ENCODE measurements around the gene PAK4.
"Not testable (repeated sequence)": the region's sequence is repeated elsewhere in the genome, so short reads cannot be mapped to it uniquely, and the experiment has no call there.

Gene PAK4

DNA sequence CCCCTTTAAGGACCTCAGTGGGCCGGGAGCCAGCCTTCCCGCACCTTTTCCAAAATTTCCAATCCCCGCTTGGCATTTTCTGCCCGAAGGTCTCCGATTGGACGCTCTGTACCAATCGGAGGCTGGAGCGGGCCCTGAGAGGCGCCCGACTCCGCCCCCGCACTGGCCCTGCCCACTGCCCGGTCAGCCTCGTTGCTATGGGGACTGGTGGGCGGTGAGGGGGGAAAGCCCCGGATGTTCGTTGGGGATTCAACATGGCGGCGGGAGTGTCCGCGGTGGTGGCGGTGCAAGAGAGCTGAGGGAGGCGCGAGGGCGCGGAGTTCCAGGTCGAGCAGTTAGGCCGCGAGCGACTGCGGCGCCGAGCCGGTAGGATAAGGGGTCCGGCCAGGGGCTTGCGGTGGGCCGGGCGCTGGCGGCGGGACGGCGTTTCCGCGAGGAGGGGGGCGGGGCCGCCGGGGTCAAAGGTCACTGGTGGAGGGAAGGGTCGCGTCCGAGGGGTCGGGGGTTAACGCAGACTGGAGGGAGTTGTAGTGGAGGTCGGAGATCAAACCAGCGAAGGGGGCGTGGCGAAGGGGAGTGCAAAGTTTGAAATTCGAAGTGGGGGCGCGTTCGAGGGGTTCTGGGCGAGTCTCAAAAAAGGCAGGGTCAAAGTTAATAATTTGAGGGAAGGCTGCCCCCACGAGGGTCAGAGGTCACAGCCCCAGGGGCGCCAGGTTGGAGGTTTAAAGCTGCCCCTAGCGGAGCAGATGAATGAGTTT is at the start of gene PAK4:
TSS of gene PAK4 (plus strand) at position 233 of the 758 bp plus-strand sequence. CDS start 43,768 bp downstream, outside the sequence.
- peak; percentile 98 for DNase-seq

DNA sequence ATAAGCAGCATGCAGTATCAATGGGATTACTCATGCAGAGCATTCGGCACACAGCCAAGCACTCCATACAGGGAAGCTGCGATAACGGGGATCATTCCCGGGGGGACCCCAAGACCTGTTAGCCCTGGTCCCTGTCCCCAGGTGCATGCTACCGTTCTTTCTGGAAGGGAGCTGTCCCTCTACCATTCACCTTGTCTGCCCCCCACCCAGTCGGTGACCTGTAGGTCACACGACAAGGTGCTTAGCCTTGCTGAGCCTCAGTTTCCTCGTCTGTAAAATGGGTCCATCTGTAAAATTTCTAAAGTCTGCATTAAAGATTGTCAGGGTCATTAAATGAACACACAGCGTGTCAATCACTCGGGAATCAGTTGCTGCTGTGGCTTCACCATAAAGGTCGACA is 48.3 kb upstream of the PAK4 start:
- DNase-seq = no peak

DNA sequence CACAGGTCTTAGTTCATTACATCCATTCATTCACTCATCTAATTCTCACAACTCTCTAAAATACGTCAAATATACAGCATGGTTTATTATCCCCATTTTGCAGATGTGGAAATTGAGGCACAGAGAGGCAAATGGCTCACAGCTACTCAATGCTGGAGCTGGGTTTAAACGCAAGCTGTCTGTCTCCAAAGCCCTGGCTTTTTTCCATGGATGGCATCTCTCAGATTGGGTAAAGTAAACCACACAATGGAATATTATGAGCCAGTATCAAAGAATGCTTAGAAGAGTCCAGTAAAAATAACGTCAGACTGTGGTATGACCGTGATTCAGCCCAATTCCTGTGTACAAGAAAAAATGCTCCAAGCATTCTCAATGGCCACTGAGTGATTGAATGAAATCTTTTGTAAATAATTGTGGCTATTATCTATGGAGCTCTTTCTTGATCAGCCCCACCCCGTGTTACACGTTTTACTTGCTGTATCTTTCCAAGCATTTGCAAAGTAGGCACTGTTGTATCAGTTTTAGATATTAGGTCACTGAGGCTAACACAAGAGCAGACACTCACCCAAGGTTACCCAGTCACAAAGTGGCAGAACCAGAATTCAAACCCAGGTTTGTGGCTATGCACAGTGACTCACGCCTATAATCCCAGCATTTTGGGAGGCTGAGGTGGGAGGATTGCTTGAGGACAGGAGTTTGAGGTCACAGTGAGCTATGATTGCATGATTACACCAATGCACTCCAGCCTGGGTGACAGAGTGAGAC is 47.0 kb upstream of the PAK4 start:
- DNase-seq = no peak

DNA sequence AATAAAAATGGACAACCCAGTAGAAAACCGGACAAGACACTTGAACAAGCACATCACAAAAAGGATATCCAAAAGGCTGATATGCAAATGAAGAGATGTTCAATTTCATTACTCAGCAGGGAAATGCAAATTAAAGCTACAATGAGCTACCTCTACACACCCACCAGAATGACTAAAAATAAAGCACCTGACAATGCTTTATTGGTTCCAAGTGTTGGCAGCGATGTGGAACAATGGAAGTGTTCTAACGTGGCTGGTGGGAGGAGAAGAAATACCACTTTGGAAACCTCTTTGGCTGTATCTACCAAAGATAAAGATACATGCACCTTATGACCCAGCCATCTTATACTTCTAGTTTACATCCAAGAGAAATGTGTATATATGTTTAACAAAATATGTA is 45.2 kb upstream of the PAK4 start:
- DNase-seq = no peak

DNA sequence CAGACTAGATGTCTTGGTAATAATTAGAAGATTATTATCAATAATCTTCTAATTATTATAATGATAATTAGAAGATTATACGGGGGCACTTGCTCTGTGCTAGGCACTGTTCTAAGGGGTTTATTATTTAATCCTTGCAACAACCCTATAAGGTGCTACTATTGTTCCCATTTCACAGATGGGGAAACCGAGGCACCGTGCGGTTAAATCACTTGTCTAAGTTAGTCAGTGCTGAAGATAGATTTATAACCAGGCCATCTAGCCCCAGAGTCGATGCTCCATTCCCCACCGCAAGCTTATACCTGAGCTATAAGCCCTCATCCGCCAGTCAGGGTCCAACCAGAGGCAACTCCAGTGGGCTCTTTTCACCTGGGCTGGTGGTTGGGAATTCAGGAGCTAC is 43.4 kb upstream of the PAK4 start:
- no peak for DNase-seq

DNA sequence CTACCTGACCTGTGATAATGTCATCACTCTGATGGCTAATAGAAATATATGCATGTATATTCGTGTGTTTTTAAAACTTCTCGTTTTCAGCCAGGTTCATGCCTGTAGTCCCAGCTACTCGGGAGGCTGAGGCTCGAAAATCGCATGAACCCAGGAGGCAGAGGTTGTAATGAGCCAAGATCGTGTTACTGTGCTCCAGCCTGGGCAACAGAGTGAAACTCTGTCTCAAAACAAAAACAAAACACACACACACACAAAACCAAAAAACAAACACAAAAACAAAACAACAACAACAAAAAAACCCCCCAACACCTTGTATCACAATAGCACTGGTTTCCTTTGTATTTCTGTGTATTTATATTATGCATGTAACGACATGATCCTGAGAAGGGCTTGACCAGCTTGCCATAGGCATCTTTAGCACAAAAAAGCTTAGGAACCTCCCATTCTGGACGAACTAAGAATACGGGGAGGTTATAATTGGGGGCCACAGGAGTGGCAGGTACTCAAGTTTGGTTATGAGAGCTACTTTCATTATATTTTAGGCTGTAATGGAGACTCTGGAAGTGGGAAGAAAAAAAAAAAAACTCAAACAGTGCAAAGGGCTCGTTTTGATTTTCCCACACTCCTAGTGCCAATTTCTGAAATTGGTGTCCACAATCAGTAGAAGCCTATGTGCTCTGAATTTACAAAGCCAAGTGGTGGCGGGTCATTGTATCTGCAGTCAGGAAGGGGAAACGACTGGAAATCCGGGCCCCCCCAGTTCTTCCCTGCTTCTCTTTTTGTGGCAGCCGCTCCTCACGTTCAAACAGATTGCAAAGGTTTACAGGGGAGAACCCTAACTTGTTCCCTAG is 42.6 kb upstream of the PAK4 start:
- no peak for DNase-seq

DNA sequence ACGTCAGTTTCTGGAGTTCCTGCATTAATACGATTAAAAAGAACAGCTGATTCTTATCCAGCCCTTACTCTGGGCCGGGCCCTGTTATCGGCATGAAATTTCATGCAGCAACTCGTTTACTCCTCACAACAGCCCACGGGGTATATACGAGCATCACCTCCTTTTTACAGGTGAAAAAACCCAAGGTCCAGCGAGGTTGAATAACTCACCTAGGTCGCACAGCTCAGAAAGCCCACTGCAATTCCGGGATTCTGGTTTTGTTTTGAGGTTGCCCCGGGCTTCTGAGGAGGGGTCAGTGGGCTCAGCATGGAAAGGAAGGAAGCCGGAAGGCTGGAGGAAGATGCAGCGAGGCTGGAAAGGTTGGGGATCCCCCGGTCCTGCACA is 42.0 kb upstream of the PAK4 start:
- no peak for DNase-seq

DNA sequence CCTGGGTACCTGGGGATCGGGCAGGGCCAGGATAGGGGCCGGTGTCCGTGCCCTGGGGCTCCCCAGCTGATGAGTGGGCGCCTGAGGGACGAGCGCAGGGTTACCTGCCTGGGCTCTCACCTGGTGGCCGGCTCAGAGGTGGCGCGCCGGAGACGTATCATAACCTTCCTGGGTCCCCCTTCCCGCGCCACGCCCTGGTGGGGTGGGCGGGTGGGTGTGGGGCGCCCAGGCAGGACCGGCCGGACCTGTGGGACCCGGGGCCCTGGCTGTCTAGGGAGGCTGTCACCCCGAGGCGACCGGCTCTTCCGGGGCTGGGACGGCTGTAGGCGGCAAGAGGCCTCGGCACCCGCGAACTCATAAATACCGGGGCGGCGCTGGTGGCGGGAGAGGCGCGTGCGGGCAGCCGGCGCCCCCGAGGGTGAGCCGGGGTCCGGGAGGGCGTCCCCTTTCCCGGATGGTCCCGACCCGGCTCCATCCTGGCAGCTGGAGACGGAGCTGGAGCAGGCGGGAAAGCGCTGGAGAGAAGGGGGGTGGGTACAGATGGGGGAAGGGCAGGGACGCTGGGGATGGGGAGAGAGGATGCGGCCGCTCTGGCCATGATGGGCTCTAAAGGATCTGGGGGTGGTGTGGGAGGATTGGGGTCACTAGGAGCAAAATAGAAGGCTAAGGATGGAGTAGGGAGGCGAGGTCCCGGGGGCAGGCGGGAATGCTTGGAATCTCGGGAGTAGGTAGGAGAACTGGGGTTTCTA is 41.4 kb upstream of the PAK4 start, which contains the start of gene ACP7:
TSS of gene ACP7 (plus strand) at position 386 of the 749 bp plus-strand sequence. CDS start 902 bp downstream, outside the sequence.
- peak; percentile 16 for DNase-seq

DNA sequence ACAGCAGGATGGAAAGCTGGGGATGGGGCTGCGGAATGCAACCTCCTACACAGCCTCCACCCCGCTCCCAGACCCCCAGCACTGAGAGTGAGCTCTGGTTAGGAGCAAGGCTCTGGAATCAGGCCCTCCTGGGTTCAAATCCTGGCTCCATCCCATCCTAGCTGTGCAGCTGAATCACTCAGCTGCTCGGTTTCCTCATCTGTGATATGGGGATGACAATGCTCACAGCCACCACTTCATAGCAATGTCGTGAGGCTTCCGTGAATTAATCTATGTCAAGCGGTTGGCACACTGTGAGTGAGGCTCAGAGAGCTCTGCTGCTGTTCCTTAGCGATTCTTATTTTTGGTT is 40.9 kb upstream of the PAK4 start:
- no peak for DNase-seq

DNA sequence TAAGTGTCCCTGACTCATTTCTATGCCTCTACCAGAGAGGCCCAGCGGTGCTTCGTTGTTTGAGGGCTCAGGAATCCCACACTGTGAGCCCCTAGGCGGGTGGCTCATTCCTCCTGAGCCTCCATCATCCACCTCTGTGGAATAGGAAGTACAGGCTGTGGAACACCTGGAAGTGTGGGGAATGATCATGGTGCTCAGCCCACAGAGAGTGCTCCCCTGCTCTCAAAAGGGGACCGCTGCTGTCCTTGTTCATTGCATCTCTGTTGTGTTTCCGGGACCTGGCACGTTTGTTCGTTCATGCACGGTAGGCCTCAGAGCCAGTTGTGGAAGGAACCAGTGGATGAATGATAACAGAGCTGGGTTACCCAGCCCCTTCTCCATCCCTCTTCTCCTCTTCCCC is 40.2 kb upstream of the PAK4 start:
- no peak for DNase-seq

DNA sequence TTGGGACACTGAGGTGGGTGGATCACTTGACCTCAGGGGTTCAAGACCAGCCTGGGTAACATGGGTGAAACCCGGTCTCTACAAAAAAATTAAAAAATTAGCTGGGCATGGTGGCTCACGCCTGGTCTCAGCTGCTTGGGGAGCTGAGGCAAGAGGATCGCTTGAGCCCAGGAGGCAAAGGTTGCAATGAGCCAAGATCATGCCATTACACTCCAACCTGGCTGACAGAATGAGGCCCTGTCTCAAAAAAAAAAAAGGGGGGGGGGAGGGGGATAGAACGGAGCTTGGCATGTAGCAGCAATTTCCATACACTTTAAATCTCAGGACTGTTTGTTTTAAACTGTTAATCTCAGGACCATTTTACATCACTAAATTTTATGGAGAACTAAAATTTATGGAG is 39.2 kb upstream of the PAK4 start:
- DNase-seq = no peak

DNA sequence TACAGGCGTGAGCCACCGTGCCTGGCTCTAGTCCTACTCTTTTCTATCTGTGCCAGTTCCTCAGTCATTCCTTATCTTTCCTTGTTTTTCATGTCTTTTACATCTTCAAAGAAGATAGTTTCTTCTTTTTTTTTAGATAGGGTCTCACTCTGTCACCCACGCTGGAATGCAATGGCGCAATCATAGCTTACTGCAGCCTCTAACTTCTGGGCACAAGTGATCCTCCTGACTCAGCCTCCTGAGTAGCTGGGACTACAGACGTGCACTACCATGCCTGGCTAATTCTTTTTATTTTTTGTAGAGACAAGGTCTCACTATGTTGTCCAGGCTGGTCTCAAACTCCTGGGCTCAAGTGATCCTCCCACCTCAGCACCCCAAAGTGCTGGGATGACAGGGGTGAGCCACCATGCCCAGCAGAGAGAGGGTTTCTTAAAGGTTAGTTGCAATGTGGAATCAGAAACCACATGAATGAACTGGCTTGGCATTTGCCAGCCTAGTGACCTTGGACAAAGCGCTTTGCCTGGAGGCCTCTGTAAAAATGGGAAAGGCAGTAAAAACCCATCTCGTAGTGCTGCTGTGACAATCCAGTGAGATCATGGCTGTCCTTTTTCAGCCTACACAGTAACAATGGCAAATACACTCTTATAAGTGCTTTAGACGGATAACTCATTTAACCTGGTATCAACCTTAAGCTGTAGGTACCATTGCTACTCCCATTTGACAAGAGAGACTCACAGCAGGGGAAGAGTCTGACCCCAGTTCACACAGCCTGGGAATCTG is 37.5 kb upstream of the PAK4 start:
- no peak for DNase-seq

DNA sequence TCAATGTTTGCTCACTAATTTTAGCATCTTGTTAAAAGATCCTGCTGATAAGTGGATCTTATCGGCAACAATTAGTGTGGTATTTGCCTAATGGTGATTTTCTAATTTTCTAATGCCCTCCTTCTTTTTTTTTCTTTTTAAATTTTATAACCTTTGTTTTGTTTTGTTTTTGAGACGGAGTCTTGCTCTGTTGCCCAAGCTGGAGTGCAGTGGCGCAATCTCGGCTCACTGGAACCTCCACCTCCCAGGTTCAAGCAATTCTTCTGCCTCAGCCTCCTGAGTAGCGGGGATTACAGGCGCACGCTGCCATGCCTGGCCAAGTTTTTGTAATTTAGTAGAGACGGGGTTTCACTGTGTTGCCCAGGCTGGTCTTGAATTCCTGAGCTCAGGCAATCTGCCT is 35.6 kb upstream of the PAK4 start:
- DNase-seq = not testable (repeated sequence)

DNA sequence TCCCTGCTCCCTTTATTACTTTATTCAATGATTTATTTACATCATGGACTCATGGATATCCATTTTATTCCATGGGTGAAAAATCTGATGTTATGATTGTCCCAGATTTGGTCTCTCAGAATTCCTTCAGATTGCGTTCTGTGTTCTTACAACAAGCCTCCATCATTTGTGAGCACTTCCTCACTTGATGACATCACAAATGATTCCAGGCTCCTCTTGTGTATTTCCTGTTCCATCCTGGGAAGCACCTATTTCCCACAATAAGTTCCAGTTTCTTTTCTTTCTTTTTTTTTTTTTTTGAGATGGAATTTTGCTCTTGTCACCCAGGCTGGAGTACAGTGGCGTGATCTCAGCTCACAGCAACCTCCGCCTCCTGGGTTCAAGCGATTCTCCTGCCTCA is 34.7 kb upstream of the PAK4 start:
- DNase-seq = no peak

DNA sequence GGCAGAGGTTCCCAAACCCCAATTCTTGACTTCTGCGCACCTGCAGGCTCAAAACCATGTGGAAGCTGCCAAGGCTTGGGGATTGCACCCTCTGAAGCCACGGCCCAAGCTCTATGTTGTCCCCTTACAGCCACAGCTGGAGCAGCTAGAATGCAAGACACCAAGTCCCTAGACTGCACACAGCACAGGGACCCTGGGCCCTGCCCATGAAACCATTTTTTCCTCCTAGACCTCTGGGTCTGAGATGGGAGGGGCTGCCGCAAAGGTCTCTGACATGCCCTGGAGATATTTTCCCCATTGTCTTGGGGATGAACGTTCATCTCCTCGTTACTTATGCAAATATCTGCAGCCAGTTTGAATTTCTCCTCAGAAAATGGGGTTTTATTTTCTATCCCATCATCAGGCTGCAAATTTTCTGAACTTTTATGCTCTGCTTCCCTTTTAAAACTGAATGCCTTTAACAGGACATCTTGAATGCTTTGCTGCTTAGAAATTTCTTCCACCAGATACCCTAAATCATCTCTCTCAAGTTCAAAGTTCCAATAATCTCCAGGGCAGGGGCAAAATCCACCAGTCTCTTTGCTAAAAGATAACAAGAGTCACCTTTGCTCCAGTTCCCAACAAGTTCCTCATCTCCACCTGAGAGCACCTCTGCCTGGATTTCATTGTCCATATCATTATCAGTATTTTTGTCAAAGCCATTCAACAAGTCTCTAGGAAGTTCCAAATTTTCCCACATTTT is 29.6 kb upstream of the PAK4 start:
- DNase-seq = not testable (repeated sequence)

DNA sequence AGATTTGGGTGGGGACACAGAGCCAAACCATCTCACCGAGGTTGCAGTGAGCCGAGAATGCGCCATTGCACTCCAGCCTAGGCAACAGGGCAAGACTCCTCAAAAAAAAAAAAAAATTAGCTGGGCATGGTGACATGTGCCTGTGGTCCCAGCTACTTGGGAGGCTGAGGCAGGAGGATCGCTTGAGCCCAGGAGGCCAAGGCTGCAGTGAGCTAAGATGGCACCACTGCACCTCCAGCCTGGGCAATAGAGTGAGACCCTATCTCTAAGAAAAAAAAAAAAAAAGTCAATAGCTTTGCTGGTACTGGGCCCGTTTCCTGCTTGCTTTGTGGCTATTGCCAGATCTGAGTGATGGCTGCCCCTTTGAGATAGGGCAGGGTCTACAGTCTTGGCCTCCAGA is 28.3 kb upstream of the PAK4 start:
- no peak for DNase-seq

DNA sequence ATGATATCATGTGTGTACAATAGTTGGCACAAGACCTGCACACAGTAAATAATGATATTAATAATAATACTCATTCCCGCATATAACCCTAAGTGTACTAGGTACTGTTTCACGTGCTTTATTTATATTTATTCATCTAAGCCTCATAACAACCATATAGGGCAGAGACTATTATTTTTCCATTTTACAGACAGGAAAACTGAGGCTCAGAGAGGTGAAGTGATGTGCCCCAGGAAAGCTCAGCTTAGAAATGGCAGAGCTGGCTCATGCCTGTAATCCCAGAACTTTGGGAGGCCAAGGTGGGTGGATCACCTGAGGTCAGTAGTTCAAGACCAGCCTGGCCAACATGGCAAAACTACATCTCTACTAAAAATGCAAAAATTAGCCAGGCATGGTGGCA is 27.9 kb upstream of the PAK4 start:
- no peak for DNase-seq

DNA sequence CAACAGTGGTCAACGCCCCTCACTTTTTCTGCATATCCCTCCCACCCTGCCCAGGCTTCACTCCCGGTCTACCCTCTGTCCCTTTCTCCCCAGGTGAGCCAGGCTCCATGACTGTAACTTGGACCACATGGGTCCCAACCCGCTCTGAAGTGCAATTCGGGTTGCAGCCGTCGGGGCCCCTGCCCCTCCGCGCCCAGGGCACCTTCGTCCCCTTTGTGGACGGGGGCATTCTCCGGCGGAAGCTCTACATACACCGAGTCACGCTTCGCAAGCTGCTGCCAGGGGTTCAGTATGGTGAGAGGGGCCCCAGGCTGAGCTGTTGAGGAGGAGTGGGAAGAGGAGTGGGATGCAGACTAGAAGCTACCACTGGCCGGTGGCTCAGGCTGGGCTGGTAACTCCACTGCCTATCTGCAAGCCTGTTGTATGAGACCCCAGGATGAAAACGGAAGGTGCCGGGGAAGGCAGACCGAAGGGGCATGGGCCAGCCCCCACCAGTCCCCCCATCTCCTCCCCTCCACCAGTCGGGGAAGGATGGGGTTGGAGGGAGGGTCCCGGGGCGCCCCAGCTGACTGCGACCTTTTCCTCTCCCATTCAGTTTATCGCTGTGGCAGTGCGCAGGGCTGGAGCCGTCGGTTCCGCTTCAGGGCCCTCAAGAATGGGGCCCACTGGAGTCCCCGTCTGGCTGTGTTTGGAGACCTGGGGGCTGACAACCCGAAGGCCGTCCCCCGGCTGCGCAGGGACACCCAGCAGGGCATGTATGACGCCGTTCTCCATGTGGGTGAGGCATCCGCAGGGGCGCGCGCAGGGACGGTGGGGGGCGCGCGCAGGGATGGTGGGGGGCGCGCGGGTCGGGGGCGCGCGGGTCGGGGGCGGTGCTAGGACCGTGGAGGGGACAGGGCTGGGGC is 27.0 kb upstream of the PAK4 start:
- DNase-seq = no peak

DNA sequence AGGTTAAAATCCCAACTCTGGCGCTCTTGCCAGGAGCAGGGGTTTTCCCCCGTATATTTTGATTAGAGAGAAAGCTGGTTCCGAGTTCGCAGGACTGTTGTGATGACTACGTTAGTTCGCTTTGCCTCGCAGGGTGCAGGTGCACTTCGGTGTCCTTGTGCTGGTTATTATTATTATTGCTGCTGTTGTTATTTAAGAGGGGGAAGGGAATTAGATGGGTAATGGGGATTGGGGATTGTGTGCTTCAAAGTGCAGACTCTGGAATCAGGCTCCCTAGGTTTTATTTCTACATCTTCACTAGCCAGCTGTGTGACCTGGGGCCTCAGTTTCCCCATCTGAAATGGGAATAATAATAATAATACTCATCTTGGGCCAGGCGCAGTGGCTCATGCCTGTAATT is 26.2 kb upstream of the PAK4 start:
- no peak for DNase-seq

DNA sequence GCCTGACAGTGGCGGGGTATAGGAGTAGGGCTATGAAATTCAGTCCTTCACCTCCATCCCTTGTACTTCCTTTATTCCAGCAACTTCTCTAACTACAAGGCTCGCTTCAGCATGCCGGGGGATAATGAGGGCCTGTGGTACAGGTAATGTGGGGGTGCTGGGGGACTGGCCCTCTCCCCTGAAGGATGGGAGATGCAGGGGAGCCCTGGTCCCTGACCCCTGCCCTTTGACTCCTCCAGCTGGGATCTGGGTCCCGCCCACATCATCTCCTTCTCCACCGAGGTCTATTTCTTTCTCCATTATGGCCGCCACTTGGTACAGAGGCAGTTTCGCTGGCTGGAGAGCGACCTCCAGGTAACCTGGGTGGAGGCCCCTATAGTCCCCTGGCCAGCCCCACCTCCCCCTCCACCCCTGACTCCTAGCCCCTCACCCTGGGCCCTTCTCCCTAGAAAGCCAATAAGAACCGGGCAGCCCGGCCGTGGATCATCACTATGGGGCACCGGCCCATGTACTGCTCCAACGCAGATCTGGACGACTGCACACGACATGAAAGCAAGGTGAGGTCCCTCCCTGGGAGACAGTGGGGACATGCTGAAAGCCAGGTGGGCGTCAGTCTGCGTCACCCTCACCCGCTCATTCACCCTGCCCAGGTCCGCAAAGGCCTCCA is 25.0 kb upstream of the PAK4 start:
- no peak for DNase-seq

All from NCI-H146 (cell line).